Hindlimb muscle (tissue), 1 donor: Measurements from ENCODE around the gene L3MBTL2. TPM values are rescaled to one million over a fixed set of nuclear protein-coding genes. Genes with fewer than 3 reads are reported as not detected.
"Not testable (repeated sequence)": the region's sequence is repeated elsewhere in the genome, so short reads cannot be mapped to it uniquely, and the experiment has no call there.

Experiments
- DNase-seq: peaks from one replicate; pipeline ENCODE4 v3.0.0-alpha.2; 2013
- polyA plus RNA-seq: library from polyadenylated mRNA; unstranded; fragments of 120-200 nt; gene quantifications from one replicate; pipeline ENCODE4 v1.2.1, GENCODE V29; 2013; ENCODE audit not compliant: insufficient read length

The L3MBTL2 gene
- polyA plus RNA-seq, 1 donor: 15.5 TPM

- no peak for DNase-seq
Measured at GRCh38 chr22:41241133-41241676, 36.1 kb downstream of the L3MBTL2 start.

- DNase-seq: no peak
Measured at GRCh38 chr22:41242396-41243117, 37.4 kb downstream of the L3MBTL2 start.

- no peak for DNase-seq
Measured at GRCh38 chr22:41243361-41243760, 38.2 kb downstream of the L3MBTL2 start.

- no peak for DNase-seq
Measured at GRCh38 chr22:41245917-41246499, 40.9 kb downstream of the L3MBTL2 start.

- no peak for DNase-seq
Measured at GRCh38 chr22:41247703-41248102, 42.6 kb downstream of the L3MBTL2 start.

- no peak for DNase-seq
Measured at GRCh38 chr22:41248314-41248713, 43.2 kb downstream of the L3MBTL2 start.

- DNase-seq: no peak
Measured at GRCh38 chr22:41248758-41249157, 43.6 kb downstream of the L3MBTL2 start.

- DNase-seq: no peak
Measured at GRCh38 chr22:41249442-41249841, 44.3 kb downstream of the L3MBTL2 start.

GRCh38 chr22:41250127-41250526 lies 45.0 kb downstream of the L3MBTL2 start:
- no peak for DNase-seq

GRCh38 chr22:41252365-41252764 lies 47.3 kb downstream of the L3MBTL2 start:
- DNase-seq: no peak

- no peak for DNase-seq
Measured at GRCh38 chr22:41254230-41254629, 49.1 kb downstream of the L3MBTL2 start.

GRCh38 chr22:41256254-41257253 lies 51.4 kb downstream of the L3MBTL2 start:
- no peak for DNase-seq

GRCh38 chr22:41257696-41258095 lies 52.6 kb downstream of the L3MBTL2 start:
- no peak for DNase-seq

GRCh38 chr22:41259756-41260155 lies 54.6 kb downstream of the L3MBTL2 start:
- not testable (repeated sequence) for DNase-seq

GRCh38 chr22:41260871-41261270 lies 55.8 kb downstream of the L3MBTL2 start:
- DNase-seq: no peak

GRCh38 chr22:41261541-41262249 lies 56.6 kb downstream of the L3MBTL2 start:
- no peak for DNase-seq

GRCh38 chr22:41262250-41262765 lies 57.2 kb downstream of the L3MBTL2 start:
- no peak for DNase-seq

- DNase-seq: no peak
Measured at GRCh38 chr22:41263704-41264103, 58.6 kb downstream of the L3MBTL2 start.

GRCh38 chr22:41264408-41264941 lies 59.4 kb downstream of the L3MBTL2 start:
- DNase-seq: no peak

- DNase-seq: no peak
Measured at GRCh38 chr22:41267958-41268357, 62.8 kb downstream of the L3MBTL2 start.

- no peak for DNase-seq
Measured at GRCh38 chr22:41271787-41272186, 66.7 kb downstream of the L3MBTL2 start.

GRCh38 chr22:41273128-41273527 lies 68.0 kb downstream of the L3MBTL2 start:
- DNase-seq: no peak
